Thyroid gland (tissue), 4 donors: ENCODE measurements around the gene CCDC116. TPM values are rescaled to one million over a fixed set of nuclear protein-coding genes. Genes with fewer than 3 reads are reported as not detected.
"Not testable (repeated sequence)": the region's sequence is repeated elsewhere in the genome, so short reads cannot be mapped to it uniquely, and the experiment has no call there.

Experiments
- DNase-seq, 2 donors: peaks; one replicate each; pipeline ENCODE4 v3.0.0-alpha.2; 2019
- H3K27ac ChIP-seq, 3 donors: fragments of 200-600 bp; sonication (generic); 1 replicate in 2 of 3; 2 replicates in 1 of 3; pipeline ENCODE4 v1.5.1; 2016 to 2019; ENCODE audit warnings: mild to moderate bottlenecking in 1 of 3, moderate library complexity in 1 of 3
- H3K27me3 ChIP-seq: fragments of 200-600 bp; sonication (generic); one replicate; pipeline ENCODE4 v1.5.1; 2019
- H3K36me3 ChIP-seq, 2 donors: fragments of 200-600 bp; sonication (generic); one replicate each; pipeline ENCODE4 v1.5.1; 2016 to 2019
- H3K4me1 ChIP-seq, 2 donors: fragments of 200-600 bp; sonication (generic); one replicate each; pipeline ENCODE4 v1.5.1; 2017 to 2019
- H3K4me3 ChIP-seq, 3 donors: fragments of 200-600 bp; sonication (generic); replicated peaks in 1 of 3; 1 replicate in 2 of 3; 2 replicates in 1 of 3; pipeline ENCODE4 v1.5.1; 2016; ENCODE audit warnings: mild to moderate bottlenecking in 1 of 3
- H3K9me3 ChIP-seq: fragments of 200-600 bp; sonication (generic); one replicate; pipeline ENCODE4 v1.5.1; 2017
- POLR2A ChIP-seq, 2 donors: fragments of 450-650 bp; IDR thresholded peaks; one replicate each; pipeline ENCODE4 v1.6.1; 2017; ENCODE audit warnings: antibody characterized with exemption in 2 of 2, mild to moderate bottlenecking in 2 of 2, moderate library complexity in 1 of 2
- WGBS, 2 donors: methylation state at CpG; one replicate each; pipeline ENCODE4 v1.1.5; 2017; 5-methylcytosine and 5-hydroxymethylcytosine counted together
- intact Hi-C: fragments of 100-400 bp; cut with DNase I; formaldehyde crosslinking; loops from one replicate; pipeline ENCODE4 v1.15.1; 2023
- total RNA-seq, 4 donors: library from RNA; depleted of rRNA; stranded (reverse); fragments of >200 nt; gene quantifications; one replicate each; pipeline ENCODE4 v1.2.3, GENCODE V29; 2016
- TF ChIP-seq, protein P1 (sequence below), 6 experiments: fragments of 200-600 bp in 3 of 6; fragments of 450-650 bp in 3 of 6; sonication (generic) in 3 of 6; IDR thresholded peaks; one replicate each; pipeline ENCODE4 v1.5.1; 2016 to 2019; ENCODE audit warnings: antibody characterized with exemption in 6 of 6, mild to moderate bottlenecking in 2 of 6, inconsistent platforms in 1 of 6, moderate library complexity in 1 of 6

The CCDC116 gene
- total RNA-seq, 4 donors from 2014 or later, result 0.27 to 1.6 (median 0.74) TPM

DNA sequence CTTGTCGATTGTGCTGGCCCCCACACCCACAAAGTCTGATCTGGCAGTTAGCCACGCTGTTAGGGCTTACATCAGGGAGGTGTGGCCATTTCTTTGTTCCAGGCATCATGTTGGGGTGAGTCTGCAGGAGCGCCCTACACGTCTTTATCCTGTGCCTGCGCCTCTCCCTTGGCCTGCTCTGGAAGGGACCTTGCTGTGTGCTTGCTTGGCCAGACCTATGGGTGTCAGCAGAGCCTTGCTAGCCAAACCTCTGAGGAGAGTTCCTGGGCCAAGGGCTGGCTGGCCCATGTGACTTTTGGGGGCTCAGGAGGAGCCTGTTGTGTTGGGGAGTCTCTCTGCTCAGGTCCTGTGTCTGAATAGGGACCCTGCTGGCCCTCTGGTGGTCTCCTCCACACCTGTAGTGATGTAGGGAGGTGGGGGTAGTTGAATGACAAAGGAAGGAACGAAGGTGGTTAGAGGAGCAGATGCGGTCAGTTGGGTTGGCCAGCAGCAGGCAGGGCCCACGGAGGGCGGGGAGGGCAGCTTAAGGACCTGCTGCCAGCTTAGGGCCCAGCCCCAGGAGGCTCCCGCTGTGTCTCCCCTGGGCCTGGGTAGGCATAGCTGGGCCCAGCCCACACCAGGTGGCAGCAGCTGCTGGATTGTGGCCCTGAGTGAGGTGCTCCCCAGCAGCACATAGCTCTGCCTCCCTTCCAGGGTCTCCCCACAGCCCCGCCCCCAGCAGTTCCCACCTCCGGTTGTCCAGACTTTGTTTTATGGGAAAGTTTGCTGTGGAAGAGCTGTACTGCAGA lies 41.2 kb downstream of the CCDC116 start:
- Histone ChIP-seq H3K27me3 (no peaks in the 10 kb centered on the region), H3K4me1 (peaks cover 8% of the 10 kb centered on the region in 2 donors), H3K36me3 (peaks cover 51 to 53% of the 10 kb centered on the region in 2 donors), H3K9me3 (no peaks in the 10 kb centered on the region), H3K27ac (no peak overlapping the region), H3K4me3 (no peak overlapping the region)
- DNase-seq, result no peak
- WGBS, 2 donors, result 93 to 96% methylated on average over 12 of the region's 12 CpGs
- intact Hi-C loops, result no loop called here
- no peak for TF ChIP-seq POLR2A (IDR thresholded peaks at IDR 0.05)
- TF ChIP-seq, protein P1, sequence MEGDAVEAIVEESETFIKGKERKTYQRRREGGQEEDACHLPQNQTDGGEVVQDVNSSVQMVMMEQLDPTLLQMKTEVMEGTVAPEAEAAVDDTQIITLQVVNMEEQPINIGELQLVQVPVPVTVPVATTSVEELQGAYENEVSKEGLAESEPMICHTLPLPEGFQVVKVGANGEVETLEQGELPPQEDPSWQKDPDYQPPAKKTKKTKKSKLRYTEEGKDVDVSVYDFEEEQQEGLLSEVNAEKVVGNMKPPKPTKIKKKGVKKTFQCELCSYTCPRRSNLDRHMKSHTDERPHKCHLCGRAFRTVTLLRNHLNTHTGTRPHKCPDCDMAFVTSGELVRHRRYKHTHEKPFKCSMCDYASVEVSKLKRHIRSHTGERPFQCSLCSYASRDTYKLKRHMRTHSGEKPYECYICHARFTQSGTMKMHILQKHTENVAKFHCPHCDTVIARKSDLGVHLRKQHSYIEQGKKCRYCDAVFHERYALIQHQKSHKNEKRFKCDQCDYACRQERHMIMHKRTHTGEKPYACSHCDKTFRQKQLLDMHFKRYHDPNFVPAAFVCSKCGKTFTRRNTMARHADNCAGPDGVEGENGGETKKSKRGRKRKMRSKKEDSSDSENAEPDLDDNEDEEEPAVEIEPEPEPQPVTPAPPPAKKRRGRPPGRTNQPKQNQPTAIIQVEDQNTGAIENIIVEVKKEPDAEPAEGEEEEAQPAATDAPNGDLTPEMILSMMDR (IDR thresholded peaks at IDR 0.05), result no peak

DNA sequence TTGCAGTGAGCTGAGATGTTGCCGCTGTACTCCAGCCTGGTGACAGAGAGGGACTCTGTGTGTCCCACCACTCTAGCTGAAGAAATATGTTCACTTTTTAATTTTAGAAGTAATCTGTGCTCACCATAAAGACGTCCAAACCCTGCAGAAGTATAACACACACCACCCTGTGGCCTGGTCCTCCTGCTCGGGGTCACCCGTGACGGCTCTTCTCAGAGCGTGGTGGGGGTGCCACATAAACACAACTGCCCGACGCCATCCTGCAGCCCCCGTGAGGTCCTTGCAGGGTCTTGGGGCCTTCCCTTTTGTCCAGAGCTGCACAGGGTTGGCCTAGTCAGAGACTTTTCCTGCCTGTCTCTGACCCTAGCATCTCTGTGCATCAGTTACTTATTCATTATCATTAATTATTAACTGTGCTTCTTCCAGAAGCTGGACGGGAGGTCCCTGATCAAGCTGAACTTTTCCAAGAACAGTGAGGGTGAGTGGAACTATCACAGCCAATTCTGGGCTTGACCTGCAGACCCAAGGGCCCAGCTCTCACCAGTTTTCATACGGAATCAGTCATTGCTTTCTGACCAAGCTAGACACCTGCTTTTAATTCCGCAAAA lies 42.2 kb downstream of the CCDC116 start:
- Histone ChIP-seq H3K4me1 (peaks cover 1 to 2% of the 10 kb centered on the region in 2 donors), H3K9me3 (no peaks in the 10 kb centered on the region), H3K27me3 (no peaks in the 10 kb centered on the region), H3K4me3 (no peak overlapping the region), H3K36me3 (peaks cover 51 to 53% of the 10 kb centered on the region in 2 donors), H3K27ac (no peak overlapping the region)
- WGBS, 2 donors, result 94 to 96% methylated on average over 12 of the region's 12 CpGs
- intact Hi-C loops, result no loop called here
- DNase-seq, result no peak
- TF ChIP-seq POLR2A (IDR thresholded peaks at IDR 0.05), result no peak
- TF ChIP-seq, protein P1 (IDR thresholded peaks at IDR 0.05), result no peak

DNA sequence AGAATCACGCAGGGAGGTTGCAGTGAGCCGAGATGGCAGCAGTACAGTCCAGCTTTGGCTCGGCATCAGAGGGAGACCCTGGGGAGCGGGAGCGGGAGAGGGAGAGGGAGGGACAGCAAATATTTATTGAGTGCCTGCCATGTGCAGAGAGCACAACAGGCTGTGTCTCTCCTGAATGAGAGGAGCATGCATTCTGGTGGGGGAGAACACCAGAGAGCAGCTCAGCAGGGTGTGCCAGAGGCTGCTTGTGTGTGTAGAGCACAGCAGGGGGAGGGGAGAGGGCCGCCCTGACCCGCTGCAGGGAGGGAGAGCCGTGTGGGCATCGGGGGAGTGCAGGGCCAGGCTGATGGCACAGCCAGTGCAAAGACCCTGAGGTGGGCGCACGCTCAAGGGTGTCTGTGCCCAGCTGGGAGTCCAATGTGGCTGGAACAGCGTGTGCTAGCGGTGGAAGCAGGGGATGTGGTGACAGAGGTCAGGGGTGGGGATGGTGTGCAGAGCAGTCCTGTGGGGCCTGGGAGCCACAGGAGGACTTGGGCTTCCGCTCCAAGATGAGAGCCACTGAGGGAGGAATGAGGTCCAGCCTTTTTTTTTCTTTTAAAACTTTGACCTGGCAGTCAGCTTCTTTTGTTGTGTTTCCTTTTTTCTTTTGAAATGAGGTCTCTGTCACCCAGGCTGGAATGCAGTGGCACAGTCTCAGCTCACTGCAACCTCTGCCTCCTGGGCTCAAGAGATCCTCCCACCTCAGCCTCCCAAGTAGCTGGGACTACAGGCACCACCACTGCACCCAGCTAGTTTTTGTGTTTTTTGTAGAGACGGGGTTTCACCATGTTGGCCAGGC lies 45.3 kb downstream of the CCDC116 start:
- no peak overlapping the region for H3K27ac ChIP-seq
- TF ChIP-seq POLR2A (IDR thresholded peaks at IDR 0.05), result no peak
- TF ChIP-seq, protein P1 (IDR thresholded peaks at IDR 0.05), result no peak
- H3K36me3 ChIP-seq, result peaks cover 29 to 35% of the 10 kb centered on the region in 2 donors
- intact Hi-C loops, result no loop called here
- 75 to 92% methylated on average over 14 to 15 of the region's 15 CpGs for WGBS, 2 donors
- peaks cover 0 to 16% of the 10 kb centered on the region in 2 donors for H3K4me1 ChIP-seq
- DNase-seq, result no peak
- no peaks in the 10 kb centered on the region for H3K27me3 ChIP-seq
- H3K9me3 ChIP-seq, result no peaks in the 10 kb centered on the region
- H3K4me3 ChIP-seq, result no peak overlapping the region

DNA sequence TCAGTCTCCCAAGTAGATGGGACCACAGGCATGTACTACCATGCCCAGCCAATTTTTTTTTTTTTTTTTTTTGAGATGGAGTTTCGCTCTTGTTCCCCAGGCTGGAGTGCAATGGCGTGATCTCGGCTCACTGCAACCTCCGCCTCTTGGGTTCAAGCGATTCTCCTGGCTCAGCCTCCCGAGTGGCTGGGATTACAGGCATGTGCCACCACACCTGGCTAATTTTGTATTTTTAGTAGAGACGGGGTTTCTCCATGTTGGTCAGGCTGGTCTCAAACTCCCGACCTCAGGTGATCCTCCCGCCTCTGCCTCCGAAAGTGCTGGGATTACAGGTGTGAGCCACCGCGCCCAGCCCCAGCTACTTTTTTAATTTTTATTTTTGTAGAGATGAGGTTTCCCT lies 46.3 kb downstream of the CCDC116 start:
- Histone ChIP-seq H3K36me3 (peaks cover 18 to 32% of the 10 kb centered on the region in 2 donors), H3K4me1 (peaks cover 0 to 19% of the 10 kb centered on the region in 2 donors)
- intact Hi-C loops, H3K4me3 ChIP-seq, H3K27me3 ChIP-seq, DNase-seq, H3K9me3 ChIP-seq, H3K27ac ChIP-seq: not testable (repeated sequence)
- 98 to 99% methylated on average over 12 of the region's 12 CpGs for WGBS, 2 donors

DNA sequence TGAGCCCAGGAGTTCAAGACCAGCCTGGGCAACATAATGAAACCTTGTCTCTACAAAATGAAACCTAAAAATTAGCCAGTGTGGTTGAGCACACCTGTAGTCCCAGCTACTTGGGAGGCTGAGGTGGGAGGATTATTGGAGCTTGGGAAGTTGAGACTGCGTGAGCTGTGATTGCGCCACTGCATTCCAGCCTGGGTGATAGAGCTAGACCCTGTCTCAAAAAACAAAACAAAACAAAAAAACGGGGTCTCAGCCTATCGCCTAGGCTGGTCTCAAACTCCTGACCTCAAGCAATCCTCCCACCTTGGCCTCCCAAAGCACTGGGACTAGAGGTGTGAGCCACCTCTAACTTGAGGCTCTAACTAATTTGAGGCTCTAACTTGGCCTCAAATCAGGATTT lies 46.8 kb downstream of the CCDC116 start:
- Histone ChIP-seq H3K4me1 (peaks cover 0 to 19% of the 10 kb centered on the region in 2 donors), H3K36me3 (peaks cover 14 to 31% of the 10 kb centered on the region in 2 donors), H3K27me3 (no peaks in the 10 kb centered on the region), H3K9me3 (no peaks in the 10 kb centered on the region), H3K27ac (no peak overlapping the region), H3K4me3 (no peak overlapping the region)
- WGBS, 2 donors, result 81 to 99% methylated on average over 4 of the region's 4 CpGs
- no peak for TF ChIP-seq POLR2A (IDR thresholded peaks at IDR 0.05)
- TF ChIP-seq, protein P1 (IDR thresholded peaks at IDR 0.05), result no peak
- intact Hi-C loops, result no loop called here
- no peak for DNase-seq
